ENCODE measurements around the gene PPP2R5A. TPM values are rescaled to one million over a fixed set of nuclear protein-coding genes. Genes with fewer than 3 reads are reported as not detected.

The PPP2R5A gene
- total and polyA plus RNA-seq, 2 experiments from 2014 or later = 22.0 to 40.2 TPM

- TF ChIP-seq EZH2phosphoT487 (IDR thresholded peaks at IDR 0.05; ENCODE audit: low read depth, severe bottlenecking, unreplicated experiment) = no peak
- no peak for TF ChIP-seq EZH2 (IDR thresholded peaks at IDR 0.05; ENCODE audit: borderline replicate concordance)
- TF ChIP-seq CTCF (IDR thresholded peaks at IDR 0.05; ENCODE audit: poor library complexity) = no peak
- 94% methylated on average over 1 of the region's 1 CpG for WGBS (ENCODE audit: low lambda C conversion rate, missing lambda C conversion rate)
- Histone ChIP-seq H3K4me3 (no peak overlapping the region), H3K9me3 (ENCODE audit: low read depth) (no peaks in the 10 kb centered on the region), H2AFZ (no peak overlapping the region), H3K27me3 (no peaks in the 10 kb centered on the region), H3K27ac (no peak overlapping the region), H3K36me3 (replicated peaks; ENCODE audit: insufficient read depth, low read depth) (no peaks in the 10 kb centered on the region), H4K20me1 (ENCODE audit: insufficient read depth, poor library complexity, severe bottlenecking) (no peaks in the 10 kb centered on the region), H3K4me1 (ENCODE audit: insufficient read depth) (no peaks in the 10 kb centered on the region), H3K79me2 (peaks cover 7% of the 10 kb centered on the region), H3K9me2 (replicated peaks; ENCODE audit: insufficient read depth) (no peaks in the 10 kb centered on the region), H3K4me2 (no peak overlapping the region)
- no peak for DNase-seq (ENCODE audit: low spot score)
Observed at GRCh38 chr1:212341090-212341489, 55.9 kb downstream of the PPP2R5A start.

- Histone ChIP-seq H3K9me2 (replicated peaks; ENCODE audit: insufficient read depth) (no peaks in the 10 kb centered on the region), H3K27ac (no peak overlapping the region), H3K9me3 (ENCODE audit: low read depth) (no peaks in the 10 kb centered on the region), H3K4me3 (no peak overlapping the region), H3K4me1 (ENCODE audit: insufficient read depth) (no peaks in the 10 kb centered on the region), H3K27me3 (no peaks in the 10 kb centered on the region), H3K79me2 (peaks cover 7% of the 10 kb centered on the region), H3K4me2 (no peak overlapping the region), H4K20me1 (ENCODE audit: insufficient read depth, poor library complexity, severe bottlenecking) (no peaks in the 10 kb centered on the region), H2AFZ (no peak overlapping the region), H3K36me3 (replicated peaks; ENCODE audit: insufficient read depth, low read depth) (no peaks in the 10 kb centered on the region)
- TF ChIP-seq EZH2phosphoT487 (IDR thresholded peaks at IDR 0.05; ENCODE audit: low read depth, severe bottlenecking, unreplicated experiment) = no peak
- TF ChIP-seq CTCF (IDR thresholded peaks at IDR 0.05; ENCODE audit: poor library complexity) = no peak
- no peak for TF ChIP-seq EZH2 (IDR thresholded peaks at IDR 0.05; ENCODE audit: borderline replicate concordance)
- 97% methylated on average over 4 of the region's 4 CpGs for WGBS (ENCODE audit: low lambda C conversion rate, missing lambda C conversion rate)
- no peak for DNase-seq (ENCODE audit: low spot score)
Observed at GRCh38 chr1:212344905-212345304, 59.7 kb downstream of the PPP2R5A start.

GRCh38 chr1:212346601-212347000, 61.4 kb downstream of the PPP2R5A start:
- no peak overlapping the region for H3K4me2 ChIP-seq
- no peaks in the 10 kb centered on the region for H3K27me3 ChIP-seq
- no peak overlapping the region for H3K4me3 ChIP-seq
- WGBS (ENCODE audit: low lambda C conversion rate, missing lambda C conversion rate) = 100% methylated on average over 1 of the region's 1 CpG
- H3K9me3 ChIP-seq (ENCODE audit: low read depth) = no peaks in the 10 kb centered on the region
- no peaks in the 10 kb centered on the region for H3K36me3 ChIP-seq (replicated peaks; ENCODE audit: insufficient read depth, low read depth)
- no peak for DNase-seq (ENCODE audit: low spot score)
- H3K79me2 ChIP-seq = peaks cover 7% of the 10 kb centered on the region
- no peaks in the 10 kb centered on the region for H4K20me1 ChIP-seq (ENCODE audit: insufficient read depth, poor library complexity, severe bottlenecking)
- TF ChIP-seq EZH2 (IDR thresholded peaks at IDR 0.05; ENCODE audit: borderline replicate concordance) (no peak), CTCF (IDR thresholded peaks at IDR 0.05; ENCODE audit: poor library complexity) (no peak), EZH2phosphoT487 (IDR thresholded peaks at IDR 0.05; ENCODE audit: low read depth, severe bottlenecking, unreplicated experiment) (no peak)
- no peaks in the 10 kb centered on the region for H3K4me1 ChIP-seq (ENCODE audit: insufficient read depth)
- H2AFZ ChIP-seq = no peak overlapping the region
- no peak overlapping the region for H3K27ac ChIP-seq
- H3K9me2 ChIP-seq (replicated peaks; ENCODE audit: insufficient read depth) = no peaks in the 10 kb centered on the region
